GM12875 (cell line): ENCODE results near the gene VWA8.

Experiments
- H3K4me3 ChIP-seq: one replicate; pipeline ENCODE4 v1.5.1; 2011; ENCODE audit warnings: low read depth, low read length, control low read depth
- CTCF ChIP-seq: IDR thresholded peaks from 2 replicates; pipeline ENCODE4 v1.5.1; 2011; ENCODE audit warnings: low read depth, mild to moderate bottlenecking, control low read depth, inconsistent platforms, low read length, moderate library complexity, borderline replicate concordance; ENCODE audit not compliant: insufficient read depth

VWA8 gene

GRCh38 chr13:41788552-41788951 lies 172.4 kb downstream of the VWA8 start:
- TF ChIP-seq CTCF = no peak
- H3K4me3 ChIP-seq = no peak overlapping the region

- no peak overlapping the region for H3K4me3 ChIP-seq
- no peak for TF ChIP-seq CTCF
Measured at GRCh38 chr13:41785402-41786172, 175.3 kb downstream of the VWA8 start.

GRCh38 chr13:41782086-41782485 lies 178.8 kb downstream of the VWA8 start:
- TF ChIP-seq CTCF = no peak
- no peak overlapping the region for H3K4me3 ChIP-seq

- no peak overlapping the region for H3K4me3 ChIP-seq
- TF ChIP-seq CTCF = no peak
Measured at GRCh38 chr13:41780715-41781706, 179.9 kb downstream of the VWA8 start.

- TF ChIP-seq CTCF = no peak
- no peak overlapping the region for H3K4me3 ChIP-seq
Measured at GRCh38 chr13:41775251-41775650, 185.7 kb downstream of the VWA8 start.

GRCh38 chr13:41774605-41775218 lies 186.2 kb downstream of the VWA8 start:
- H3K4me3 ChIP-seq = no peak overlapping the region
- TF ChIP-seq CTCF = no peak
